IMR-90 (cell line): ENCODE data around the gene CA7. TPM values are rescaled to one million over a fixed set of nuclear protein-coding genes. Genes with fewer than 3 reads are reported as not detected.

ENCODE experiments used
- ATAC-seq: fragments of 200-7000 bp; cut with Tn5 transposase; 2 replicates; pipeline ENCODE4 v1.9.1; 2020; ENCODE audit warnings: low read depth, mild to moderate bottlenecking, moderate library complexity
- BruUV-seq: library from RNA; stranded (reverse); fragments of 400-500 nt; replicated peaks from 2 replicates; lab custom pipeline; 2021; lab: Mats Ljungman, UMichigan
- CTCF ChIA-PET: fragments of 300-600 bp; formaldehyde crosslinking; extraction: SDS; loops from one replicate; lab custom pipeline; 2021; ENCODE audit warnings: antibody characterized with exemption; lab: Yijun Ruan, JAX
- POLR2A ChIA-PET: fragments of 300-600 bp; sonication (Branson Sonifier 250); formaldehyde crosslinking; loops from one replicate; lab custom pipeline; 2022; ENCODE audit warnings: antibody characterized with exemption; ENCODE audit not compliant: unreplicated experiment; lab: Charles Lee
- DNase-seq: peaks from one replicate; pipeline ENCODE4 v3.0.0; 2013
- H2AFZ ChIP-seq: replicated peaks from 2 replicates; pipeline ENCODE3; 2013; ENCODE audit warnings: low read length, mild to moderate bottlenecking; ENCODE audit not compliant: poor library complexity
- H2AK5ac ChIP-seq: 2 replicates; pipeline ENCODE4 v1.6.1; 2013; ENCODE audit warnings: low read depth, low read length, inconsistent platforms
- H2AK9ac ChIP-seq: replicated peaks from 2 replicates; pipeline ENCODE3; 2013; ENCODE audit warnings: mild to moderate bottlenecking, low read depth, low read length, moderate library complexity; ENCODE audit not compliant: poor library complexity
- H2BK120ac ChIP-seq: 2 replicates; pipeline ENCODE4 v1.6.1; 2013; ENCODE audit warnings: low read depth, low read length, inconsistent platforms
- H2BK15ac ChIP-seq: 3 replicates; pipeline ENCODE4 v1.6.1; 2013; ENCODE audit warnings: low read depth, low read length, inconsistent platforms
- H2BK20ac ChIP-seq: 2 replicates; pipeline ENCODE4 v1.6.1; 2013; ENCODE audit warnings: low read depth, mild to moderate bottlenecking, inconsistent platforms, low read length, moderate library complexity
- H2BK5ac ChIP-seq: 2 replicates; pipeline ENCODE4 v1.6.1; 2013; ENCODE audit warnings: mild to moderate bottlenecking, low read depth, low read length, inconsistent platforms; ENCODE audit not compliant: poor library complexity, severe bottlenecking
- H3K14ac ChIP-seq: replicated peaks from 2 replicates; pipeline ENCODE4 v1.6.1; 2013; ENCODE audit warnings: low read depth, low read length, inconsistent platforms
- H3K18ac ChIP-seq: 2 replicates; pipeline ENCODE4 v1.6.1; 2013; ENCODE audit warnings: low read depth, low read length, control low read depth
- H3K23ac ChIP-seq: 2 replicates; pipeline ENCODE4 v1.6.1; 2013; ENCODE audit warnings: low read depth, low read length, inconsistent platforms
- H3K27ac ChIP-seq: 2 replicates; pipeline ENCODE4 v1.5.1; 2013; ENCODE audit warnings: mild to moderate bottlenecking, control low read depth, low read length; ENCODE audit not compliant: insufficient read depth
- H3K27me3 ChIP-seq: 2 replicates; pipeline ENCODE4 v1.6.1; 2013; ENCODE audit warnings: low read length; ENCODE audit not compliant: control insufficient read depth, insufficient read depth
- H3K36me3 ChIP-seq: 2 replicates; pipeline ENCODE4 v1.6.1; 2013; ENCODE audit warnings: low read length, mixed read lengths; ENCODE audit not compliant: control insufficient read depth, insufficient read depth
- H3K4ac ChIP-seq: 2 replicates; pipeline ENCODE4 v1.6.1; 2013; ENCODE audit warnings: low read depth, low read length, inconsistent platforms
- H3K4me1 ChIP-seq: 2 replicates; pipeline ENCODE4 v1.6.1; 2013; ENCODE audit warnings: low read length, mixed read lengths; ENCODE audit not compliant: control insufficient read depth, insufficient read depth
- H3K4me2 ChIP-seq: 2 replicates; pipeline ENCODE4 v1.6.1; 2013; ENCODE audit warnings: low read depth, mild to moderate bottlenecking, control low read depth, low read length, moderate library complexity
- H3K4me3 ChIP-seq: 2 replicates; pipeline ENCODE4 v1.5.1; 2013; ENCODE audit warnings: low read depth, mild to moderate bottlenecking, control low read depth, low read length, moderate library complexity; ENCODE audit not compliant: insufficient read depth
- H3K56ac ChIP-seq: 2 replicates; pipeline ENCODE4 v1.6.1; 2013; ENCODE audit warnings: low read length, inconsistent platforms; ENCODE audit not compliant: insufficient read depth; ENCODE audit errors: extremely low read depth
- H3K79me1 ChIP-seq, 2 experiments: 2 replicates each; pipeline ENCODE4 v1.6.1; 2013; ENCODE audit warnings: low read length in 2 of 2, inconsistent platforms in 1 of 2, low read depth in 1 of 2
- H3K9ac ChIP-seq: 2 replicates; pipeline ENCODE4 v1.6.1; 2013; ENCODE audit warnings: low read depth, low read length, control low read depth
- H3K9me1 ChIP-seq: 2 replicates; pipeline ENCODE4 v1.6.1; 2013; ENCODE audit warnings: low read length, inconsistent platforms; ENCODE audit not compliant: insufficient read depth
- H3K9me3 ChIP-seq: 2 replicates; pipeline ENCODE4 v1.6.1; 2013; ENCODE audit warnings: low read length; ENCODE audit not compliant: control insufficient read depth, insufficient read depth
- H4K20me1 ChIP-seq: 2 replicates; pipeline ENCODE4 v1.6.1; 2013; ENCODE audit warnings: low read length, inconsistent platforms; ENCODE audit not compliant: insufficient read depth
- H4K5ac ChIP-seq: 2 replicates; pipeline ENCODE4 v1.6.1; 2013; ENCODE audit warnings: mild to moderate bottlenecking, low read depth, low read length, control low read depth
- H4K8ac ChIP-seq, 2 experiments: 2 replicates each; pipeline ENCODE4 v1.6.1; 2013; ENCODE audit warnings: low read depth in 2 of 2, low read length in 2 of 2, control low read depth in 1 of 2, inconsistent platforms in 1 of 2
- H4K91ac ChIP-seq: 2 replicates; pipeline ENCODE4 v1.6.1; 2013; ENCODE audit warnings: low read depth, low read length, inconsistent platforms; ENCODE audit not compliant: insufficient read depth
- BHLHE40 ChIP-seq: fragments of 150-350 bp; IDR thresholded peaks from 2 replicates; pipeline ENCODE4 v1.6.1; 2016; ENCODE audit warnings: mild to moderate bottlenecking, low read depth, low read length
- CEBPB ChIP-seq: IDR thresholded peaks from 2 replicates; pipeline ENCODE4 v1.6.1; 2012; ENCODE audit warnings: low read depth, low read length, improper control_type of control experiment
- CHD1 ChIP-seq: IDR thresholded peaks from 2 replicates; pipeline ENCODE4 v1.6.1; 2012; ENCODE audit warnings: low read depth, low read length, improper control_type of control experiment
- FOS ChIP-seq: fragments of 150-350 bp; IDR thresholded peaks from 2 replicates; pipeline ENCODE4 v1.6.1; 2016; ENCODE audit warnings: low read depth, low read length
- MAFK ChIP-seq: IDR thresholded peaks from 2 replicates; pipeline ENCODE4 v1.6.1; 2012; ENCODE audit warnings: low read depth, low read length, improper control_type of control experiment
- MAZ ChIP-seq: IDR thresholded peaks from 2 replicates; pipeline ENCODE4 v1.6.1; 2012; ENCODE audit warnings: low read depth, mild to moderate bottlenecking, low read length, improper control_type of control experiment, moderate library complexity, borderline replicate concordance
- MXI1 ChIP-seq: IDR thresholded peaks from 2 replicates; pipeline ENCODE4 v1.6.1; 2012; ENCODE audit warnings: low read depth, mild to moderate bottlenecking, low read length, moderate library complexity, borderline replicate concordance
- NFE2L2 ChIP-seq: fragments of 150-350 bp; IDR thresholded peaks from 2 replicates; pipeline ENCODE4 v1.6.1; 2016; ENCODE audit warnings: low read depth, mild to moderate bottlenecking, low read length
- POLR2A ChIP-seq: IDR thresholded peaks from 2 replicates; pipeline ENCODE4 v1.6.1; 2012; ENCODE audit warnings: mild to moderate bottlenecking, low read depth, low read length
- RAD21 ChIP-seq: IDR thresholded peaks from 2 replicates; pipeline ENCODE4 v1.6.1; 2012; ENCODE audit warnings: low read length, improper control_type of control experiment
- RCOR1 ChIP-seq: IDR thresholded peaks from 2 replicates; pipeline ENCODE4 v1.6.1; 2012; ENCODE audit warnings: mild to moderate bottlenecking, low read length, improper control_type of control experiment; ENCODE audit not compliant: insufficient replicate concordance
- RFX5 ChIP-seq: IDR thresholded peaks from 2 replicates; pipeline ENCODE4 v1.8.0; 2012; ENCODE audit warnings: low read depth, mild to moderate bottlenecking, low read length, moderate library complexity
- SMC3 ChIP-seq: fragments of 150-350 bp; IDR thresholded peaks from 2 replicates; pipeline ENCODE4 v1.6.1; 2016; ENCODE audit warnings: low read depth, mild to moderate bottlenecking, antibody characterized with exemption, low read length, moderate library complexity
- WGBS, 2 experiments: methylation state at CpG; one replicate each; pipeline versions ENCODE4 v1.1.5 to v1.1.7; 2013; ENCODE audit warnings: missing lambda C conversion rate in 2 of 2; ENCODE audit not compliant: insufficient read length in 1 of 2; ENCODE audit errors: extremely low coverage in 2 of 2; 5-methylcytosine and 5-hydroxymethylcytosine counted together
- dilution Hi-C: fragments of 300-500 bp; cut with HindIII; formaldehyde crosslinking; loops from one replicate; pipeline ENCODE4 v1.14.3; 2018; ENCODE audit warnings: low sequenced_read_pairs; ENCODE audit not compliant: unreplicated experiment
- in situ Hi-C: fragments of 300-500 bp; cut with MboI; formaldehyde crosslinking; loops from 3 replicates; pipeline ENCODE4 v1.14.3; 2019; ENCODE audit warnings: low sequenced_read_pairs, inconsistent platforms, mixed read lengths
- intact Hi-C: fragments of 100-400 bp; cut with micrococcal nuclease; formaldehyde crosslinking; loops from 2 replicates; pipeline ENCODE4 v1.10.0; 2022
- polyA plus RNA-seq, 3 experiments: library from polyadenylated mRNA; depleted of rRNA; stranded (reverse); fragments of >200 nt; gene quantifications; 2 replicates each; pipeline ENCODE4 v1.2.3, GENCODE V29; 2012; ENCODE audit warnings: low replicate concordance in 1 of 3
- total RNA-seq: library from RNA; depleted of rRNA; stranded (reverse); fragments of >200 nt; gene quantifications from 2 replicates; pipeline ENCODE4 v1.2.3, GENCODE V29; 2012
- TF ChIP-seq, protein P1 (sequence below): fragments of 150-350 bp; IDR thresholded peaks from 2 replicates; pipeline ENCODE4 v1.6.1; 2016; ENCODE audit warnings: low read depth, mild to moderate bottlenecking, low read length, moderate library complexity, borderline replicate concordance
- TF ChIP-seq, protein P2 (sequence below): conservative IDR thresholded peaks from 2 replicates; pipeline ENCODE4 v1.5.1; 2012; ENCODE audit warnings: mild to moderate bottlenecking, low read depth, low read length, improper control_type of control experiment
- TF ChIP-seq, protein P3 (sequence below): fragments of 150-350 bp; IDR thresholded peaks from 2 replicates; pipeline ENCODE4 v1.6.1; 2017; ENCODE audit warnings: mild to moderate bottlenecking, antibody characterized with exemption, low read length, low read depth

Gene CA7
- total and polyA plus RNA-seq, 2 of the 4 experiments (the other 2 are of a cell fraction) = not detected

DNA sequence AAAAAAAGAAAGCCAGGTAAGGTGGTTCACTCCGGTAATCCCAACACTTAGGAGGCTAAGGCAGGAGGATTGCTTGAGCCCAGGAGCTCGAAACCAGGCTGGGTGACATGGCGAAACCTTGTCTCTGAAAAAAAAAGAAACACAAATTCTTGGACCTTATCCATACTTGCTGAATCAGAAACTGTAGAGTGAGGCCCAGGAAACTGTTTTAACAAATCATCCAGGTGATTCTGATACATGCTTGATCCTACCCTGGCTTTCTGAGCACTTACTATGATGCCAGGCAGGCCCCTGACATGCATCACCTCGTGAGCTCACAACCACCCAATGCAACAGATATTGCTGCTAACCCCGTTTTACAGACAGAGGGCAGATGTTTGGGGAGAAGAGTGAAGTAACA, 9.5 kb upstream of the CA7 start:
- peaks cover under 1% of the 10 kb centered on the region; the same call in 1 of the 2 replicates for H4K20me1 ChIP-seq
- no peak overlapping the region for H2AK9ac ChIP-seq
- no CpG with 5 or more reads among the region's 5 CpGs for WGBS, 2 experiments
- DNase-seq (no peak), ATAC-seq (no peak)
- H3K79me1 ChIP-seq = peaks cover 0 to 5% of the 10 kb centered on the region in 2 experiments; a peak in 3 of 4 replicates
- H3K4ac ChIP-seq = no peak overlapping the region
- intact Hi-C loops (no loop called here), in situ Hi-C loops (no loop called here), dilution Hi-C loops (no loop called here)
- H3K4me1 ChIP-seq = peaks cover 8% of the 10 kb centered on the region
- H3K18ac ChIP-seq = no peak overlapping the region
- H2BK120ac ChIP-seq = no peak overlapping the region
- H2BK5ac ChIP-seq = no peak overlapping the region
- H4K91ac ChIP-seq = no peak overlapping the region
- H3K27me3 ChIP-seq = peaks cover 8% of the 10 kb centered on the region
- no peaks in the 10 kb centered on the region for H3K36me3 ChIP-seq
- H2BK15ac ChIP-seq = no peak overlapping the region
- H3K9me1 ChIP-seq = peaks cover 3% of the 10 kb centered on the region; the same call in 1 of the 2 replicates
- H3K27ac ChIP-seq = no peak overlapping the region
- H3K56ac ChIP-seq = no peak overlapping the region
- H2AFZ ChIP-seq = no peak overlapping the region
- CTCF ChIA-PET = no interaction called here
- no TSS peak for BruUV-seq
- H4K5ac ChIP-seq = no peak overlapping the region
- H3K4me2 ChIP-seq = no peak overlapping the region
- H3K23ac ChIP-seq = no peak overlapping the region
- no peaks in the 10 kb centered on the region for H3K9me3 ChIP-seq
- H2AK5ac ChIP-seq = no peak overlapping the region
- POLR2A ChIA-PET = no interaction called here
- H2BK20ac ChIP-seq = no peak overlapping the region
- H3K9ac ChIP-seq = no peak overlapping the region
- no peak for TF ChIP-seq POLR2A
- TF ChIP-seq, protein P1, sequence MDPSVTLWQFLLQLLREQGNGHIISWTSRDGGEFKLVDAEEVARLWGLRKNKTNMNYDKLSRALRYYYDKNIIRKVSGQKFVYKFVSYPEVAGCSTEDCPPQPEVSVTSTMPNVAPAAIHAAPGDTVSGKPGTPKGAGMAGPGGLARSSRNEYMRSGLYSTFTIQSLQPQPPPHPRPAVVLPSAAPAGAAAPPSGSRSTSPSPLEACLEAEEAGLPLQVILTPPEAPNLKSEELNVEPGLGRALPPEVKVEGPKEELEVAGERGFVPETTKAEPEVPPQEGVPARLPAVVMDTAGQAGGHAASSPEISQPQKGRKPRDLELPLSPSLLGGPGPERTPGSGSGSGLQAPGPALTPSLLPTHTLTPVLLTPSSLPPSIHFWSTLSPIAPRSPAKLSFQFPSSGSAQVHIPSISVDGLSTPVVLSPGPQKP = no peak
- no peak for TF ChIP-seq CEBPB
- TF ChIP-seq, protein P2, sequence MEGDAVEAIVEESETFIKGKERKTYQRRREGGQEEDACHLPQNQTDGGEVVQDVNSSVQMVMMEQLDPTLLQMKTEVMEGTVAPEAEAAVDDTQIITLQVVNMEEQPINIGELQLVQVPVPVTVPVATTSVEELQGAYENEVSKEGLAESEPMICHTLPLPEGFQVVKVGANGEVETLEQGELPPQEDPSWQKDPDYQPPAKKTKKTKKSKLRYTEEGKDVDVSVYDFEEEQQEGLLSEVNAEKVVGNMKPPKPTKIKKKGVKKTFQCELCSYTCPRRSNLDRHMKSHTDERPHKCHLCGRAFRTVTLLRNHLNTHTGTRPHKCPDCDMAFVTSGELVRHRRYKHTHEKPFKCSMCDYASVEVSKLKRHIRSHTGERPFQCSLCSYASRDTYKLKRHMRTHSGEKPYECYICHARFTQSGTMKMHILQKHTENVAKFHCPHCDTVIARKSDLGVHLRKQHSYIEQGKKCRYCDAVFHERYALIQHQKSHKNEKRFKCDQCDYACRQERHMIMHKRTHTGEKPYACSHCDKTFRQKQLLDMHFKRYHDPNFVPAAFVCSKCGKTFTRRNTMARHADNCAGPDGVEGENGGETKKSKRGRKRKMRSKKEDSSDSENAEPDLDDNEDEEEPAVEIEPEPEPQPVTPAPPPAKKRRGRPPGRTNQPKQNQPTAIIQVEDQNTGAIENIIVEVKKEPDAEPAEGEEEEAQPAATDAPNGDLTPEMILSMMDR = no peak
- TF ChIP-seq NFE2L2 = no peak
- no peak for TF ChIP-seq MAZ
- no peak for TF ChIP-seq FOS
- TF ChIP-seq BHLHE40 = no peak
- TF ChIP-seq RCOR1 = no peak
- TF ChIP-seq MAFK = no peak
- TF ChIP-seq CHD1 = no peak
- TF ChIP-seq RAD21 = no peak
- TF ChIP-seq SMC3 = no peak
- no peak for TF ChIP-seq MXI1
- no peak for TF ChIP-seq RFX5
- TF ChIP-seq, protein P3, sequence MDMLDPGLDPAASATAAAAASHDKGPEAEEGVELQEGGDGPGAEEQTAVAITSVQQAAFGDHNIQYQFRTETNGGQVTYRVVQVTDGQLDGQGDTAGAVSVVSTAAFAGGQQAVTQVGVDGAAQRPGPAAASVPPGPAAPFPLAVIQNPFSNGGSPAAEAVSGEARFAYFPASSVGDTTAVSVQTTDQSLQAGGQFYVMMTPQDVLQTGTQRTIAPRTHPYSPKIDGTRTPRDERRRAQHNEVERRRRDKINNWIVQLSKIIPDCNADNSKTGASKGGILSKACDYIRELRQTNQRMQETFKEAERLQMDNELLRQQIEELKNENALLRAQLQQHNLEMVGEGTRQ = no peak
- H4K8ac ChIP-seq = no peak overlapping the region
- no peak overlapping the region for H3K4me3 ChIP-seq
- no peak overlapping the region for H3K14ac ChIP-seq
